GM19467 (cell line): ENCODE results near the gene CDON.

Source experiments
- ATAC-seq: cut with Tn5 transposase; IDR thresholded peaks from one replicate; pipeline ENCODE4 v1.9.1; 2021; ENCODE audit warnings: mild to moderate bottlenecking, moderate library complexity; ENCODE audit not compliant: unreplicated experiment

The CDON gene

DNA sequence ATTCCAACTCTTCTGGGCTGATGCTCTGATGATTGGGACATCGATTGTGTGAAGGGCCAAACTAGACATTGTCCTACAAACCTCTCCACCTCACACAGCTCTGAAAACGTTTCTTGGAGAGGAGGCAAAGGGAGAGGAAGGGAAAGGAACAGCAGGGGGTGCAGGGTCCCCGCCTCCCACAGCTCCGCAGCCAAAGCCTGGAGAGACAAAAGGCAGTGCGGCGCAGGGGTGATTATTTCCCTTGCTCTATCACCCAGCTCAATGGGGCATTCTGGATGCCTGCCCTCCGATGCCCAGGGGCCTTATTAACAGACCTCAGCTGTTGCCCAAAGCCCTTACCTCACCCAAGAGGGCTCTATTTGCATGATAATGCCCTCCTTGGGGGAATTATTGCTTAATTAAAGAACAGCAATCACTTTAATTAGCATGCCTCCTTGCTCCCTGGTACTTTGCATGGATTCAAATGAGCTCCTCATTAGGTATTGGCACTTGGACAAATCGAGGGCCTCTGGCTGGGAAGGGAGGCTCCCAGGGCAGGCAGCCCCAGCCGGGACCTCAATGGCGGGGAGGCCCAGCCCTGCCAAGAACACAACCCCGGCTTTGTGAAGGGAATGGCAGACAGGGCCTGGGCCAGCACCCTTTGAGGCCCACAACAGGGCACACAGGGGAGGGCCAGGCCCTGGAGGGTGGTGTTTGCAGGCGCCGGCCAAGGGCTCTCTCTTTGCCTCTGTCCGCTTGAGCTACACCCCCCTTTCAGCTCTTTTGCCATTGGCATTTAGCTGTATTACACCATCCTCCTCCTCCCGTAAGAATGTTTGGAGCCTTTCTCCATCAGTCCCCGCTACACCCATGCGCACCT lies 19.8 kb upstream of the CDON start:
- ATAC-seq, result no peak

DNA sequence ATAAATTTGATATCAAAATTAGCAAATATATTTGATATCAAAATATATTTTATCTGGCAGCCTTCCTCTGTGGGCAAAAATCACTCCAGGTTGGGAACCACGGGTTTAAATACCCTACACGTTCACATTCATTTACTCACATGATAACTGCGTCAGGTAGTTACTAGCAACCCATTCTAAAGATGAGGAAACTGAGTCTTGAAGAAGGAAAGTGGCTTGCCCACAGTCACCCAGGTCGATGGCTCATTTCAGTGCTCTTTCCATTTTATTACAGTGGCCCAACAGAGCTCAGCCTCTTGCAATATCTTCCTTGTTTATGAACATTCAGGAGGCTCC lies 19.2 kb upstream of the CDON start:
- no peak for ATAC-seq

DNA sequence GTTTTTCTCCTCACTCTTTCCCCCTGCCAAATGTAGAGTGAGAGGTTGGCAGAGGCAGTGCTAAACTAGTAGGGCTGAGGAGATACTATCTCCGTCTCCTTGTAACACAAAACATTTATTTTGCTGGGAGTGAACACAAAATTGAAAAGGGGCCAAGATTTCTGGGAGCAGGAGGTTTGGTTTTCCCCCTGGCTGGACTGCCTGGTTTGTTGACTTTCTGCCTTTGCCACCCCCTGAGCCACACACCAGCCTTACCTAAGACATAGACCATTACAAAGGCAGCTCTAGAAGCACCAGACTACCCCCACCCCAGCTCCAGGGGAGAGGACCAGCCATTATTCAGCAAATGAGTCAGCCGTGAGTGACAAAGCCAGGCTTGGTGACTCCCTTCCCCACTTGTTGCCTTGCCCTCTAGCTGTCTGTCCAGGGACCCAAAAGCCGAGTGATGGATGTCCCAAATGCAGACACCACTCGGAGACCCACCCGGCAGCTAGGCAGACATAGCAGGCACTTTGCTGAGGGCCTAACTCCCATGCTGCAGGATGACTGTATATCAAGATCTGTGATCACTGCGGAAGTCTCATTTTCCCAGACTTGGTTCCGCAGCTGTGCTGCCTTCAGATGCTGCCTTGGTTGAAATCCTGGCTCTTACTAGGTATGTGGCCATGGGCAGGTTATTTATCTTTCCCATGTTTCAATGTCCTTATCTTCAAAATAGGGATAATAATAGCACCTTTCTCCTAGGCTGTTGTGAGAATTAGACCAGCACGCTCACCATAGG lies 17.7 kb upstream of the CDON start:
- ATAC-seq, result no peak

DNA sequence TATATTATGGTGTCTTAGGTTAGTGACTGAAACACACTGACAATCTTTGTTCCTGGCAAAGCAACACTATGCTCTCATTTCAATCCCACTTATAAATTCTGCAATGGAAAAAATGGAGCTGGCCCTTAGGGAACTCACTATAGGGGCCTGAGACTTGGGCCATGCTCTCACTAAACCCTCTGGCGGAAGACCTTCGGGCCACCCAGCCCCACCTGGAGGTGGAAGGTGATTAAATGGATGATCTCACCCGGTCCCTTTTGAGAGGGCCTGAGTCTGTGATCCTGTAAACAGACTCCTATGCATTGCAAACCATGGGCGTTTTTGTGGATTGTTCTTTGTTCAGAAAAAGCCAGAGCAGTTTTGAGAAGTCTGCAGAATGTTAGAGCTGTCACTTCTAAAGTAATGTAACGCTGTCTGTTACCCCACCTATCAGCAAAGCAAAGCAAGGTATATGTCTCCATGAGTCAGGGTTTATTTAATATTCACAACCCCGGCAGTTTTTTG lies 17.0 kb upstream of the CDON start:
- no peak for ATAC-seq

DNA sequence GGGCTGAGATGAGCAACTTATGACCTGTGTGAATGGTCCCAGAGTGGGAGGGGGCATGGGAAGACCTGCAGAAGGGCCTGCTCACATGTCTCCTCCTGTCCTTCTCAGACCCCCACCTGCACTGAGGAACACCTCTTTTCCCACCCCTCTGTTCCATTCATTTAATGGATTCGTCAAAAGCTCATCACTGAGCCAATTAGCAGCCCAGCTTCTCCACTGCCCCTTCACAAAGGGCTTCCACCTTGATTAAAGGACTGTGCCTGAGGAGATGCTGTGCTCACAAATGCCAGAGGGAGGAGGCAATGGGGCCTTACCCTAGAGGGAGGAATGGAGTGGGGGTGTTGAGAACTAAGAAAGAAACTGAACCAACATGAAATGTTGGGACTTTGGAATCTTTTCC lies 14.0 kb upstream of the CDON start:
- no peak for ATAC-seq

DNA sequence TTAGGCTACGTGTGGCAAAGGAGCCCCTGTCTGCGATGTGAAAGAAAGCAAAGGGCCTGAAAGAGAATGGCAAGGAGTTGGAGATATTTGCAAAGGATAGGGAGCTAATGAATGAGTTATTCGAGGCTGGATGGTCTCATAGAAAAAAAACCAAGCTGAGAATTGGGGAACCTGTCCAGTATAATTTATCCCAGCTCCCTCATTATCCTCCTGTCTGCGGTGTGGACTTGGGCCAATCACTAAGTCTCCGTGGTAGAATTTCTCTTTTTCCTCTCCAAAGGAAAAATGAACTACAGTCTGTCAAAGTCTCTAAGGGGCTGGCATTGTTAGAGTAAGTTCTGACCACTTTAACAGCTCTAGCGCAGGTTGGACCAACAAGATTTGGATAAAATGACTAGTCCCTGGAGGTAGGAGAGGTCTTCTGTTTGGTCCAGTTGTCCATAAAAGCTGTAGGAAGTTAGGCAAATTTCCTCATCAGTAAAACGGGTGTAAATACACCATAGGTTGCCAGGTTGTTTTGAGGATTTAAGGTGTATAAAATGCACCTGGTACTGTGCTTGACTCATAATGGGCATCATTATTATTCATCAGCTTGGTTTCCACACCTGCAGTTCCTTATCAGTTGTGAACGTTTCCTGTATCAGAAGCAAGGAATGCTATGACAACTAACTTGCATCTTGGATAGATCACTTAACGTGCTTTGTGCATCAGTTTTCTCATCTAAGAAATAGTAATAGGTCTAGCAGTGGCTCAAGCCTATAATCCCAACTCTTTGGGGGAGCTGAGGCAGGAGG lies 10.3 kb upstream of the CDON start:
- ATAC-seq, result no peak

DNA sequence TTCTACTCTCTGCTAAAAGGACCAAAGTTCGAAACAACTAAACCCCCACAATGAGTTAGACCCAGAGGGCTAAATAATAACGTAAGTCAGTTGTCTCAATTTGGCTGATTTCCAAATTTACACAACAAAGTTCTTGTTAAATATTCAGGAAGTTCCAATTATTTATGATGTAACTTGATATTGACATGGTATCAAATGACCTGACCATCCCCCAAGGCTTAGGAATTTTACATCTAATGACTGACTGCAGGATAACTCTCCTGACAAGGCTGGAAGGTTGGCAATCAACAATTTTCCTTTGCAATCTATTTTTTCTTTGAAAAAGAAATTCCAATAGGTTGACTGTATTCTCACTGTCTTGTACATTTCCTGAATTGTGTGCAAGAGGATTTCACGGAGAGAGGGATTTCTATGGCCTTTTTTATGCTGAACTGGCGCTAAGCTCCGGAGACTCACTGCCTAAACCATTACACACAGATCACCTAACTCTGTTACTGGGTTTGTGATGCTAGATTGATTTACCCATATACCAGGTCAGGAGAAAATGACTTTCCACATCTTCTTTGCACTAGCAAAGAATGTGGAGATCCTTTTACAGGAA lies 9.6 kb upstream of the CDON start:
- ATAC-seq, result no peak

DNA sequence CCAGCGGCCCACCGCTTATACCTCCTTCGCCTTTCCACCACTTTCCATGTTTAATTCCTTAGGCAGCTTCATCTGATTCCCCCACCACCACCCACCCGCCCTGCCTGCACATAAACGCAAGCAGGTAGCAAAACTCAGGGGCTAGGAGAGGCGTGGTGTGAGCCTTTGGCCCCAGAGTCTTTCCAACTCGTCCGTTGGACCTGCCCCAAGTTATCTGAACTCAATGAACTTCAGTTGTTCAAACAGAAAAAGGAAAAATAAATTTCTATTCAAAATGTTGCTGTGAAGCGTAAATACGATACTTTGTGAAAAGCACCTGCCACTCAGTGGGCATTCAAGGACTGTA lies 814 bp upstream of the CDON start:
- no peak for ATAC-seq

DNA sequence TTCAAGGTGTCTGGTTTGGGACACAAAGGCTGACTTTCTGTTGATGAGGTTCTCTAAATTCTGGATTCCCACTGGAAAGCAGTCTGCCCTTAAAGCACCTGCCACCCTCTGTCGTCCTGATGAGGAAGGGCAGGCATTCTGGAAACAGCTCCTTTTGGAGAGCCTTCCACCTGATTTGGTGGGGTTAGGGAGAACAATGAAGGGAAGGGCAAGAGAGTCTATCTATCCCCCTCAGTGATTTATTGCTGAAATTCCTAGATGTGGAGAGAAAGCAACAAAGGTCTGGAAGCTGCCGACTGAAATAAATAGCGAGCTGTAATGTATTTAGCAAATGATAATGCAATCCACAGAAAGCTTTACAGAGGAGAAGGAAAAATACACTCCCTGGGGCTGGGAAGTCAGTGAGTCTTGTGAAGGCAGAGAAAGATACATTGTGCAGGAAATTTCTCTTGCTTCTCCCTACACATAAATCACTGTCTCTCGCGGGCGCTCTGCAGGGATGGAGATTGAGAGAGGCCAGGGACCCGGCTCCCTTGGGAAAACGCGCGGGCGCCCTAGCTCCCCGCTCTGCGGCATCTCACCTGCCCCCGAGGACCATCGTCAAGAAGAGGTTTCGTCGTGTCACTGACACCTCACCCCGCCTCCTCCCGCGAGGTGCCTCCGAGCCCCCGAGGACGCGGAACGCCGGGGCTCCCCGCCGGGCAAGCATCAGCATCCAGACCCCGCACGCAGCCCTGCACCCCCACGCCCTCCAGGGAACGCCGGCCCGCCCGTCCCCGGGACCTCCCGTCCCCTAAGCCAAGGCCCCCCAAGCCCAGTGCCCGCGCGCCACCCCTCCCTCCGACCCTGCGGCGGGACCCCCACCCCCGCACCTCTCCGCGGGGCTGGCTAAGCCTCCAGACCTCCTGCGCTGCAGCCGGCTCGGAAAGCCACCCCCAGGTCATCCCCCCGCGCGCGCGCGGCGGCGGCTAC lies 673 bp downstream of the CDON start:
- ATAC-seq, result no peak

DNA sequence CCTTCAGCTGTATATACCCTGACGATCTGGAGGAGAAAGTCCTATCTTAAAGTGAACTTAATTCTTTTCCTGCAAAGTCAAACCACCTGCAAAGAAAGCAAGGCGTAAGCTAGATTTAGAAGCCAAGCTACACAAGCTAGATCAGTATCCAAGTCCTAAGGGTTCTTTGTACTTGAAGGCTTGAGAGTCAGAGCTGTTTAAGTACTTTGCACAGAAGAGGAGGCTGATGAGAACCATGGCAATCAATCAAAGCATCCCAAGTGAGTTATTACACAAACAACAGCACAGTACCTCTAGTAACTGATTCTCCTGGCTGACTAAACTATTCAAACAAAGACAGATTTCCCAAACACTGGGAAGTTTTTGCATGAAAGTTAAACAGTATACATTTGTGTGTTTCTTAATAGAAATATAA lies 1.9 kb downstream of the CDON start:
- no peak for ATAC-seq

DNA sequence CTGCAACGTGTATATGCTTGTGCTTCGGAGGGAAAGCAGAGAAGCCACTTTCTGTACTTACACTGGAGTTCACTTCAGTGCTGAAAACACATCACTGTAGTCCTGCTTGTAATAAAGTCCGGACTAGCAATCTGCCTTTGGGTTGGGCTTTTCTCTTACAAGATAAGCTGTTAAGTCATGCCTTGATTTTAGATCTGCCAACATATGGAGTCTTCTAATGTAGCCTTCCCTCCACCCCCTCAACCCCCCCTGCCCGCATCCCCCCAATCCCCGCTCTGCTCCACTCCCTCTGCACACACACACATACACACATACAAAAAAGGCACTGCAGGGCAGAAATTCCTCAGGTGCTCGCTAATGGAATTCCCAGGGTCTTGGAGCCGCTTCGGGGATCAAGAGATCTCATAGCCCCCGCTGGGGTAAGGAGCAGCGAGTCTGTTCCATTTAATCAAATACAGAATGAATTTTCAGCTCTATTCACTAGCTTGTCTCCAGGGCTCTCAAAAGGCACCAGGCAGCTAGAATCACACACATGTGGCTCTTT lies 3.4 kb downstream of the CDON start:
- ATAC-seq, result no peak

DNA sequence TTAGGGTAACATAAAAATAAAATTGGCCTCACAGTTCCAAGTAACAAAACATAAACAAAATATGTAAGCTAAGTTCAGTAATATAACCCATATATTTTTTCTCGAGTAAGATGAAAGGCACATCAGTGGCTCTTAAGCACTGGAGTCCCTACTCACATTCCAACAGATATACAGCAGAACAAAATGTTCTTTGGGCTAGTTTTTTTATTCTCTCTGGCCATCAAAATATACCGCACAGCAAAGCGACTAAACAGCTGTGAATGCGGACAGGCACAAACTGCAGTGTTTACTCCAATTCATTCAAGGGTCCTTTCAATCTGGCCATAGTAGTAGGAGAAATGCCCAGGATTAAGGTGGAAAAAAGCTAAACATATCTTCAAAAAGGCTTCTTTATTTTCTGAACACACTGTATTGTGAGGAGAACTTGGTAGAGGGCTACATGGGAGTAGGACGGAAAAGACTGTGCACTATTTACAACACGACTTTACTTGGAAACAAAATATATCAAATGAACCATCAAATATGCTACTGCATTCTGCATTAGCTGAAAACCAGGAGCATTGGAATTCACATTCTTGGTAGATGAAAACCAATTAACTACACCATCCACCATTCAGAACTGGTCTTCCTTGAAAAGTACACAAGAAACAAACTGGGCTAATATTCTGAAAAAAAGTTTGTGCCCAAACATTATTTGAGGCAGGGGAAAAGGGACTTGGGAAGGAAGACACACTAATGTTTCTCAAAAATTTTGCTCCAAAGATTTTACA lies 4.4 kb downstream of the CDON start:
- no peak for ATAC-seq

DNA sequence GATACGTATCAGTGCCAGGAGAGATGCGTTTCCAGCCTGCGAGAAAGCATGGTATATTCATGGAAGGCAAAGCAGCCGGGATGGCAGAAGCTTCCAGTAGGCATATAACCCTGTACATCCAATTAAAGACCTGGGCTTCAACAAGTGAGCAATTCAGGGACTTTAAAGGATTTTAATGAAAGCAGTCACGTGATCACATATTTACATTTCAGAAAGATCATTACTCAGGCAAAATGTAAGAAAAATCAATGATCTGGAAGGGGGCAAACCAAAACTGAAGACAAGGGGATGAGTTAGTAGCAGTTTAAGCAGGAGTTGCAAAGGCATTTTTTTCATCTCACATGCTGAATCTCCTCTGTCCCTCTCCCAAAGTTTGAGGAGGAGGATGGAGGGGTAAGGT lies 7.8 kb downstream of the CDON start:
- ATAC-seq, result no peak

DNA sequence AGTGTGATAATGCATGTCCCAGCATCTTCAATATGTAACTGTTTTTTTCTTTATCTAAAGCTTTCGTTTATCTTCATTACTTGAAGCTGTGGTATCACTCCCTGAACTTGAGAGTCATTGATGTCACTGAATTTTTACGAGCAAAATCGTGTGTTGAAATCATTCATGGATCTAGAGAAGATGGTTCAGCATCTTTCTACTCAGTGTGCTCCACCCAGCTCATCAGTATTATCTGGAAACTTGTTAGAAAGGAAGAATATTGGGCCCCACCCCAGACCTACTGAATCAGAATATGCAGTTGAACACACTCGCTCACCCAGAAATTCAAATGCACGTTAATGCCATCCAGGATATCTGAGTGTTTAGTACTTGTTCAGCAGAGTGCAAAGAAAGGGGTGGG lies 8.3 kb downstream of the CDON start:
- no peak for ATAC-seq

DNA sequence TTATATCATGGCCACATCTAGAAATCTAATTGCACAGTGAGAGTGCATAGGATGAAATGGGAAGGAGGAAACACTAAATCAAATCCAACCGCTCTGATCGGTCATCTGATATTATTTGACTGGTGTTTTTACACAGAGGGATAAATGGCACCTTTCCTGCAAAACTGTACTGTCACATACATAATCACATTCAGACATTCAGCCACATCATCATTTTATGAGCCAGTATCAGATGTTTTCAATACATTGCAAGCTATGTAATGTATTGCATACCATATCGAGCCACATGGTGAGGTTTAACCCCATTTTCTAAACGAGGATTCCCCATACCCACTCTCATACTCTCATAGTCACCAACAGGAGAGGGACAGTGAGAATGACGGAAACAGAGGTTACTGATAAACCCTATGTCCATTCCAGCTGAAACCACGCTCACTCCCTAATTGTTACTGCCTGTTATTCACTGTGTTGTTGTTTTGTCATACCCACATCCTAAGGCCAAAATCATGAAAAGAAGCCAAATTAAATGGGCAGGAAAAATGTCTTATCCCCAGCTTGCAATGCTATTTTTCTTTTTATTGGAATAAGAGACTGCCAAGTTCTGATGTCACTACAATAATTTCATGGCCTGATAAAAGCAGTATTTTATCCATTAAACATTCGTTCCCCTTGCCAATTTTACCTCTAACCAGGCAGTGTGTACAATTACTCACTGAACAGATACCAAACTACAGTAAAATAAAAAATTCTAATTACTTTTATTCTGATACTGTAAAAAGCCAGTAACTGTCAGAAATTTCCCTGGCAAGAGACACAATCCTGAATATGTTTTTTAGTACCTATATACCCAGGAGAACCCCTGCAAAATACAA lies 9.0 kb downstream of the CDON start:
- ATAC-seq, result no peak

DNA sequence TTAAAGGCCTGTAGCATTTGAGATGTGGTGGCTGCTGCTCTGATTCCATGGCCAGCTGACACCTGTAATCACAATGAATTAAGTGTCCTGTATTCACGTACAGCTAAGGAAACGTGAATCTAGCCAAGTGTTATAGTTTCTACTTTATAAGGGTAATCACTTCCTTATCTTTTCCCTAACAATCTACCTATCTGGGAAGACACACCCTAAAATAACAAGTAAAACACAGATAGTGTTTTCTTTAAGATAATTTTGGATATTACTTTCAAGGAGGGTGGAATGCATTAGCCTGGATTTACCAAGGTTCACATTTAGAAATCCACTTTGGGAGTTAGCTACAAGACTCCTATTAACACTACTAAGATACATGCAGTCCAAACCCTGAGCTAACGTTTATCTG lies 11.5 kb downstream of the CDON start:
- ATAC-seq, result no peak

DNA sequence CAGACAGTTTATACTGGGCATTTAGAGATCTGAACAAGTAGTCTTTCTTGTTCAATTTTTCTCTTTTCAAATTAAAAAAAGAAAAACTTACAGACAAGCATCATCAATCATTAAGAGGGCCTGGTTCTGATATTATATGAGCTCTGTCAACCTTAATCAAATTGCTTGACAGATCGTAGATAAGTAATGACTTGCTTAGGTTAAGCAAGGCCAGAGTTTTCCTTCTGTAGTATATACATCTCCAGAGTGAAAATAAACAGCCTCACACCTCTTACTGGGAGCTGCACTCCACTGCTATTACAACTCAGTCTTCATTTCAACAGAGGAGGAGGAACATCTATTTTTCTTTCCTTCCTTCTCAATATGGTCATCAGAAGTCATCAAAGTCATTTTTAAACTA lies 13.5 kb downstream of the CDON start:
- no peak for ATAC-seq

DNA sequence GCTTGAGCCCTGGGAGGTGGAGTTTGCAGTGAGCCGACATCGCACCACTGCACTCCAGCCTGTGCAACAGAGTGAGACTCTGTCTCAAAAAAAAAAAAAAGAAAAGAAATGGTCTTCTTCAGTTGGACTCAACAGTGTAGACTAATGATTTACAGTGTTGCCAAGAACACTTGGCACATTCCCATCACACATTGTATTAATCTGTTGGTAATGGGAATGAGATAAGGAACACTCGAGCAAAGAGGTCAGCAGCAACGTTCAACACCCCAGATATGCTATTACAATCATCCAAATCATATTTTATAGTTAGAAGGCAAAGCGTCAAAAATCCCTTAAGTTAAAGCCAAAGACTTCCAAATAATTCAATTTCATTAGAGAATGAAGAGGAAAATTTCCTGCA lies 14.5 kb downstream of the CDON start:
- ATAC-seq, result no peak
